GM18951 (cell line): ENCODE data around the gene C17orf107.
"Not testable (repeated sequence)": the region's sequence is repeated elsewhere in the genome, so short reads cannot be mapped to it uniquely, and the experiment has no call there.

ENCODE experiments used
- POLR2A ChIP-seq: IDR thresholded peaks from 4 replicates; pipeline ENCODE4 v1.6.1; 2011; ENCODE audit warnings: mild to moderate bottlenecking; ENCODE audit not compliant: insufficient read length, insufficient read depth; ENCODE audit errors: extremely low read depth
- in situ Hi-C: fragments of 300-500 bp; cut with MboI; formaldehyde crosslinking; loops from one replicate; pipeline ENCODE4 v1.12.0; 2022; ENCODE audit warnings: low sequenced_read_pairs, mixed read lengths, inconsistent platforms; ENCODE audit not compliant: unreplicated experiment

C17orf107 gene

GRCh38 chr17:4898351-4898750 lies 985 bp upstream of the C17orf107 start:
- TF ChIP-seq POLR2A: no peak
- in situ Hi-C loops: loop anchor here (25.0 kb wide), 1 partner anchor 336 kb away; the partner anchor contains the start of genes GGT6 and MYBBP1A

DNA sequence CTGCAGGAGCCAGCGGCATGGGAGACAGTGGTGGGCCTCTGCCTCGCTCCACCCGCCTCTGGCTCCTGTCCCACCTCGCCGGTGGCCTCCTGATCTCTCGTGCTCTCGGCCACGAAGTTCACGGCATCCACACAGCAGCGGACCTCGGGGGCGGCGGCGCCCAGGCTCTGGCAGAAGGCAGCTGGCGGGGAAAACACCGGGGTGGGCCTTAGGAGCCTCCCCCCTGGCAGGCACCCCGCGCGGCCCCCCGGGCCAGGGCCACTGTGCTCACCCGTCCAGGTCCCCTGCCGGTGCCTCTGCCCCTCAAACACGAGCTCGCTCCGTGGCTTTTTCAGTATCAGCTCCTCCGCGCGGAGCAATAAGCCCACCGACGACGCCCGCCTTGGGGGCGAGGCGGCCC lies 409 bp upstream of the C17orf107 start:
- no peak for TF ChIP-seq POLR2A
- in situ Hi-C loops: loop anchor here (25.0 kb wide), 1 partner anchor 337 kb away; the partner anchor contains the start of genes GGT6 and MYBBP1A

- in situ Hi-C loops: no loop called here
- TF ChIP-seq POLR2A: no peak
Observed at GRCh38 chr17:4900231-4901107, 1.1 kb downstream of the C17orf107 start.

DNA sequence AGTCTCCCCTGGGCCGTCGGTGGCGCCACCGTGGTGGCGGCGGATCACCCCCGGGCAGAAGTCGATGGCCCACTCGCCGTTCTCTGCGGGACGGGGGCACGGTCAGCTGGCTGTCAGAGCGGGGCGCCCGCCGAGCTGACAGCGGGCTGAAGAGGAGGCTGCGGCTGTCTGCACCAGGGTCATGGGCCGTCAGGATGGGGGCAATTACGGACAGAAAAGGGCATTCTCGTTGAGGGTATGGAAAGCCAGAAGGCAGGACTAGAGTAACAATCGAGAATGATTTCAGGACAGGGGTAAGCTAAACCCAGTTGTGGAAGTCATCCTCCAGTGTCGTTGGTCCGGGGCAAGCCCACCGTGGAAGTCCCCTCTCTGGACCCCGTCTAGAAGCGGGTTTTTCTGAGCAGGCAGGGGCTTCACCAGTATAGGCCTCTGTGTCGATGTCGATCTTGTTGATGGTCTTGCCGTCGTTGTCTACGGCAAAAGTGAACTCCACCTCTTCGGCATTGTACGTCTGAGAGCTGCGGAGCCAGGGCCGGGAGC lies 1.8 kb downstream of the C17orf107 start:
- no peak for TF ChIP-seq POLR2A
- in situ Hi-C loops: no loop called here

DNA sequence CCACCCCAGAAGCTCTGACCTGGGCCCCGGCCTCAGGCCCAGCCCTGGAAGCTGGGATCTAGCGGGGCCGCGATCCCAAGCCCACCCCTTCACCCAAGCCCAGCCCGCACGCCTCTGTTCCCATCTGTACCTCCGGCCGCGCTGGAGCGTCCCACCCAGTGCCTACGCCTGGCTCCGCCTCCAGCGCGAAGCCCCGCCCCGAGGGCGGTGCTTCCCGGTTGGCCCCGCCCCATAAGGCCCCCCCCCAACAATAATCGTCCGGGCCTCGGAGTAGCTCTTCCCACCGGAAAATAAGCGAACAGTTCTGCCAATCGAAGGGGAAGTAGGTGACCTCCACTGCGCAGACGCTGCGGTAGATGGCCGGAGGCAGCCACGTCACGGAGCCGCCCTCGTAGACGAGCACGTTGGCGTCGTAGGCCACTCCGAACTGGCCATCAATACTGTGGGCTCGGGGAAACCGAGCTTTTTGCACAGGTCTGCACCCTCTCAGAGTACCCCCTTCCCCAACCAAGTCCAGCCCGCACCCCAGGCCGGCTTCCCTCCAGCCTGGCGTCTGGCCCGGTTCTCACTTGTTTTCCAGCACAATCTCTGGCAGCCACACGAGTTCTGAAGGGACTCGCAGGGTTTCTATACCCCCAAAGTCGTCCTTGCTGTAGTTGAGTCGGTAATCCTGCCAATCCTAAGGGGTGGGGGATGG lies 2.5 kb downstream of the C17orf107 start:
- no peak for TF ChIP-seq POLR2A
- in situ Hi-C loops: no loop called here

DNA sequence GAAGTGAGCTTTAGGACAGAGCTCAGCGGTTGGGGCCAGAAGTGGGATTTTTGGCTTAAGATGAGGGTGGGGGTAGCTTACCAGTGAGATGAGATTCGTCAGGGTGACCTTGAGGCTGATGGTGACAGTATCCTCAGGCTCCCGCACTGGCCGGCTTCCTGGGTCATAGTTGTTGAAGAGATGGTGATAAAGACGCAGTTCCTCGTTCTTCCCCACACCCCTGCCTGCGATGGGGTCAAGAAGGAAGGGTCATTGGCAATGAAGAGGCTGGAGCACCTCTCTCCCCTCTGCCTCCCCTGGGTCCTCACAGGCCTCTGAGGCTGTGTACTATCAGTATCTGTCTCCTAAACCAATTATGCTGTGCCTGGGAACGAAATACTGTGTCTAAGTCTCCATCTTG lies 3.2 kb downstream of the C17orf107 start:
- TF ChIP-seq POLR2A: no peak
- in situ Hi-C loops: no loop called here

- no peak for TF ChIP-seq POLR2A
Observed at GRCh38 chr17:4903051-4903818, 3.9 kb downstream of the C17orf107 start, which contains the start of gene CHRNE. TSS of gene CHRNE (minus strand) at chr17:4903098. CDS start at chr17:4903063, 35 bp downstream.

GRCh38 chr17:4906642-4907041 lies 7.3 kb downstream of the C17orf107 start:
- in situ Hi-C loops: not testable (repeated sequence)

More at GRCh38 chr17:4903051-4903818, 3.9 kb downstream of the C17orf107 start, which contains the start of gene CHRNE:
- in situ Hi-C loops: no loop called here

DNA sequence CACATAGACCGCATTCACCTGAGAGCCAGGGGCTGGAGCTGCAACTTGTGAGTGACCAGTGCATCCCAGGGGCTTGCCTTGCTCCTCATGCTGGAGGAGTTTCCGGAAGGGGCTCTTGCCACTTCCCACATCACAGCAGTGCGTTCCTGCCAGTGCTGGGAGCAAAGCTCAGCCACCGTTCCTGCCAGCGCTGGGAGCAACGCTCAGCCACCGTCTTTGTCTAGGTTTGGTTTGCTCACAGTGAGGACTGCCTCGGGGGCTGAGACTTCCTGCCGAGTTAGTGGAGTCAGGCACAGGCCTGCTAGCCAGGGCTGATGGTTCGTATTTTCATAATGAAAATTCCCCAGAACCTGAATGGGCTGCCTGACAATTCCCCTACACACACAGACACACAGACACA lies 9.0 kb downstream of the C17orf107 start:
- in situ Hi-C loops: no loop called here

DNA sequence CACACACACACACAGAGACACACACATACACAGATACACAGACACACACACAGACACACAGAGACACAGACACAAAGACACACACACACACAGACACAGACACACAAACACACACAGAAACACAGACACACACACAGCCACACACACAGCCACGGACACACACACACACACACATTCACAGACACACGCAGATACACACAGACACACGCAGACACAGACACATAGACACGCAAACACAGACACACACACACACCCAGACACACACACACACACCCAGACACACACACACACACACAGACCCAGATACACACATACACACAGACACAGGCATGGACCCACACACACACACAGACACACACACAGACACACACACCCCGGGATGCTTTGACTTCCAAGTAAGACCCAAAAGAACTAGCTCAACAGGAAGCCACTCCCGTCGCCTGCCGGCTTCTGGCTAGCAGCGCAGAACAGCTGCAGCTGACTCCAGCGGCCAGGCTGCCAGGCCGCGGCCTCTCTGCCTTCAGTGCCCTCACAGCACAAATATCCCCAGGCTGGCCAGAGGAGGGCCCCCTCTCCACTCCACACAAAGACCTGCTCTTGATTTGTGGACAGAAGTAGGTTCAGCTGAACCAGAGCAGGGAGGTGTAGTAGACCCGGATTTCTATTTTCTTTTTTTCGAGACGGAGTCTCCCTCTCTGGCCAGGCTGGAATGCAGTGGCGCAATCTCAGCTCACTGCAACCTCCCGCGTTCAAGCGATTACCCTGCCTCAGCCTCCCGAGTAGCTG lies 9.6 kb downstream of the C17orf107 start:
- in situ Hi-C loops: no loop called here
- TF ChIP-seq POLR2A: no peak

More for the DNA sequence above, 9.0 kb downstream of the C17orf107 start:
- no peak for TF ChIP-seq POLR2A

GRCh38 chr17:4913994-4914393 lies 14.7 kb downstream of the C17orf107 start:
- TF ChIP-seq POLR2A: no peak
- in situ Hi-C loops: no loop called here

GRCh38 chr17:4914551-4914950 lies 15.2 kb downstream of the C17orf107 start:
- in situ Hi-C loops: not testable (repeated sequence)
